Activated CD8-positive, alpha-beta T cell treated with anti-CD3 and anti-CD28 coated beads for 36 hours (primary cell): ENCODE results near the gene ZNF860. TPM values are rescaled to one million over a fixed set of nuclear protein-coding genes. Genes with fewer than 3 reads are reported as not detected.

ENCODE experiments used
- ATAC-seq: fragments of 200-7000 bp; cut with Tn5 transposase; one replicate; pipeline ENCODE4 v1.10.0; 2021; ENCODE audit warnings: mild to moderate bottlenecking, moderate library complexity
- CTCF ChIA-PET: fragments of 350-600 bp; sonication (Branson Sonifier 250); formaldehyde crosslinking; loops from one replicate; lab custom pipeline; 2021; ENCODE audit warnings: antibody characterized with exemption; lab: Charles Lee
- POLR2A ChIA-PET: fragments of 350-600 bp; sonication (Branson Sonifier 250); formaldehyde crosslinking; loops from one replicate; lab custom pipeline; 2021; ENCODE audit warnings: antibody characterized with exemption; lab: Charles Lee
- DNase-seq: peaks from one replicate; pipeline ENCODE4 v3.0.0-alpha.2; 2020
- H3K27ac Mint-ChIP-seq: one replicate; pipeline ENCODE4 v1.8.0; 2021; ENCODE audit warnings: mild to moderate bottlenecking, mixed read lengths
- H3K27me3 Mint-ChIP-seq: one replicate; pipeline ENCODE4 v1.8.0; 2021; ENCODE audit warnings: mixed read lengths
- H3K36me3 Mint-ChIP-seq: one replicate; pipeline ENCODE4 v1.8.0; 2021; ENCODE audit warnings: low read depth, mixed read lengths
- H3K4me1 Mint-ChIP-seq: one replicate; pipeline ENCODE4 v1.8.0; 2021; ENCODE audit warnings: low read depth, mixed read lengths
- H3K4me3 Mint-ChIP-seq: one replicate; pipeline ENCODE4 v1.8.0; 2021; ENCODE audit warnings: mild to moderate bottlenecking, moderate library complexity, mixed read lengths
- H3K9me3 Mint-ChIP-seq: one replicate; pipeline ENCODE4 v1.8.0; 2021; ENCODE audit warnings: mixed read lengths
- intact Hi-C: fragments of 100-400 bp; cut with micrococcal nuclease; formaldehyde crosslinking; loops from one replicate; pipeline ENCODE4 v1.10.0; 2022
- total RNA-seq, 2 experiments: library from RNA; stranded (reverse); gene quantifications; one replicate each; pipeline ENCODE4 v1.2.3, GENCODE V29; 2021
- TF ChIP-seq, protein P1 (sequence below): fragments of 200-600 bp; IDR thresholded peaks from one replicate; pipeline ENCODE4 v1.8.0; 2022; ENCODE audit warnings: antibody characterized with exemption, mild to moderate bottlenecking

The ZNF860 gene
- total RNA-seq, 2 experiments from 2014 or later = not detected

DNA sequence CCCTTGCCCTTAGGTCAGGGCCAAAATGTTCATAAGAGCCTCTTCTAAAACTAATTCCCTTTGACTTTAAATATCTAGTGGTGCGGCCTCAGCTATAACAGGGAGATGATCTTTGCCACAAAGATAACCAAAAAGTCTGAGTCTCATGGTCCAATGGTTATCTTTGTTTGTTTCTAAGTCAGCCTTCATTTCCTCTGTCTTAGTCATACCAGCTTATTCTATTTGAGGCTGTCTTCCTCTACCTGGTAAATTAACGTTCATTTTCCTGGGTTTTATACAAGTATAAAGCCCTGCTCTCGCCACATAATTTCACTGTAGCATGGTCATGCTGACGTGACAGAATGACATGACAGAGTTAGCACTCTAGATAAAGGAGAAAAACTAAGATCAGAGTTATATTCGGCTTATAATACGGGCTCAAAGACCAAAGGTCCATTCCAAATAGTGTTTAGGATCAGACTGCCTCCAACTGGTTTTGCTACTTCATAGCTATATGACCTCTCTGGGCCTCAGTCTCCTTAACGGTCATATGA, 18.4 kb downstream of the ZNF860 start:
- TF ChIP-seq, protein P1, sequence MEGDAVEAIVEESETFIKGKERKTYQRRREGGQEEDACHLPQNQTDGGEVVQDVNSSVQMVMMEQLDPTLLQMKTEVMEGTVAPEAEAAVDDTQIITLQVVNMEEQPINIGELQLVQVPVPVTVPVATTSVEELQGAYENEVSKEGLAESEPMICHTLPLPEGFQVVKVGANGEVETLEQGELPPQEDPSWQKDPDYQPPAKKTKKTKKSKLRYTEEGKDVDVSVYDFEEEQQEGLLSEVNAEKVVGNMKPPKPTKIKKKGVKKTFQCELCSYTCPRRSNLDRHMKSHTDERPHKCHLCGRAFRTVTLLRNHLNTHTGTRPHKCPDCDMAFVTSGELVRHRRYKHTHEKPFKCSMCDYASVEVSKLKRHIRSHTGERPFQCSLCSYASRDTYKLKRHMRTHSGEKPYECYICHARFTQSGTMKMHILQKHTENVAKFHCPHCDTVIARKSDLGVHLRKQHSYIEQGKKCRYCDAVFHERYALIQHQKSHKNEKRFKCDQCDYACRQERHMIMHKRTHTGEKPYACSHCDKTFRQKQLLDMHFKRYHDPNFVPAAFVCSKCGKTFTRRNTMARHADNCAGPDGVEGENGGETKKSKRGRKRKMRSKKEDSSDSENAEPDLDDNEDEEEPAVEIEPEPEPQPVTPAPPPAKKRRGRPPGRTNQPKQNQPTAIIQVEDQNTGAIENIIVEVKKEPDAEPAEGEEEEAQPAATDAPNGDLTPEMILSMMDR = no peak
- Mint-ChIP-seq H3K9me3 (peaks cover under 1% of the 10 kb centered on the region), H3K27me3 (peaks cover 19% of the 10 kb centered on the region), H3K27ac (no peak overlapping the region), H3K4me1 (peaks cover 8% of the 10 kb centered on the region), H3K36me3 (no peaks in the 10 kb centered on the region), H3K4me3 (no peak overlapping the region)
- ChIA-PET POLR2A (no interaction called here), CTCF (interaction anchor here (1.1 to 1.8 kb wide), 3 partner anchors 19 to 34 kb away, joined by 3 to 7 read pairs (median 4); no protein-coding TSS in a partner anchor)
- intact Hi-C loops = no loop called here
- no peak for DNase-seq
- no peak for ATAC-seq

DNA sequence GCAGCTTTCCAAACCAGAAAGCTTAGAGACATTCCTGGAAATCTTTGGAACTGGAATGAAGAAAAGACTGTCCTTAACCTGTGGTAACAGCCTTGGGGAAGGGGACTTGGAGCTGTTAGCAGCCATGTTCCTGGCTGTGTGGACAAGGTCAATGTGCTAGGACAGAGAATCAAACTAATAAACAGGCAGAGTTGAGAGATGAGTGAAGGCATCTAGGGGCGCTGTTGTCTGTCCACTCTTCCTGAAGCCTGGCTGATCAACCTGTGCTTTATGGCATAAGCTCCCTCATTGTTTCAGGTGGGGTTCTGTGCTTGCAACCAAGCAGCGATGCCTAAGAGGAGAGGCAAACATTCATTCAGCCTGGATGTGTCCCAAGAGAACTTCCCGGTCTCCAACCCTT, 19.3 kb downstream of the ZNF860 start:
- ATAC-seq = no peak
- no peak overlapping the region for H3K4me3 Mint-ChIP-seq
- peaks cover 7% of the 10 kb centered on the region for H3K4me1 Mint-ChIP-seq
- no peak overlapping the region for H3K27ac Mint-ChIP-seq
- POLR2A ChIA-PET = interaction anchor here (0.7 kb wide), 1 partner anchor 154 kb away, joined by 3 read pairs; no protein-coding TSS in a partner anchor
- CTCF ChIA-PET = interaction anchor here (1.3 kb wide), 1 partner anchor 19 kb away, joined by 7 read pairs; no protein-coding TSS in a partner anchor
- TF ChIP-seq, protein P1 = no peak
- H3K36me3 Mint-ChIP-seq = no peaks in the 10 kb centered on the region
- no peak for DNase-seq
- no peaks in the 10 kb centered on the region for H3K9me3 Mint-ChIP-seq
- intact Hi-C loops = no loop called here
- H3K27me3 Mint-ChIP-seq = peaks cover 19% of the 10 kb centered on the region

DNA sequence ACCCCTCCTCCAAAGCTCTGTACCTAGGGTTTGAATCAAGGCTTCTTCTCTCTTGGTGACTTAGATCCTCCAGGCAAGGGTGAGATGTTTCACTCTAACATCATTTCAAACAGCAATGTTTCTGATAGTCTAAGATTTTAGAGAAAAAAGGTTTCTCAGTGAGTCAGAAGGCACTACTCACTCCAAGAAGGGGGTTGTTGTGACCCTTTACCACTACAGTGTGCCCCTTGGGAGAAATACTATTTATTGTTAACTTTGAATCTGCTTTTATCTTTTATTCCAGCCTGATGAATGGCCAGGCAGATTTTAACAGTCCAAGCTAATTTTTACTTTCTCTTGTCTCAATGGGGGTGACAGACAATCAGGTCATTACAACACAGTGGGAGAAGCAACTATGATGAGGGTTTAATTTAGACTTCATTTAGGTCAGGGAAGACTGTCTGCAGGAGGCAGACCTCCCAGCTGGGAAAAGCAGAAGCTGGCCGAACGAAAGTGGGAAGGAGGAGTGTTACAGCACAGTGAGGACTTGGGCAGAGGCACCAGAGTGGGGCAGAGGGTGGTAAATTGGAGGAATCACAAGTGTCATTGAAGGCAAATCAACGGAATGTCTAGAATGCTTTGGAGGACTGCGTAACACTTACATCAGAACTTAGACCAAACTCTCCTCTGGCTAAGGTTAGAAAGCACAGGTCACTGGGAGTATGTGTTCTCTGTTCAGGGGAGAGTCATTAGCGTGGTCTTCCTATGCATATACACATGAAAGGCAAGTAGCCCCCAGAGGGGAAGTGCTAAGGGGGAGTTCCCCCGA, 21.2 kb downstream of the ZNF860 start:
- CTCF ChIA-PET = interaction anchor here (0.8 kb wide), 1 partner anchor 47 kb away, joined by 3 read pairs; no protein-coding TSS in a partner anchor
- intact Hi-C loops = no loop called here
- no peak overlapping the region for H3K4me3 Mint-ChIP-seq
- H3K36me3 Mint-ChIP-seq = no peaks in the 10 kb centered on the region
- H3K4me1 Mint-ChIP-seq = peaks cover 3% of the 10 kb centered on the region
- no peak for DNase-seq
- H3K27me3 Mint-ChIP-seq = peaks cover 23% of the 10 kb centered on the region
- POLR2A ChIA-PET = no interaction called here
- no peak overlapping the region for H3K27ac Mint-ChIP-seq
- no peaks in the 10 kb centered on the region for H3K9me3 Mint-ChIP-seq
- TF ChIP-seq, protein P1 = no peak
- no peak for ATAC-seq

DNA sequence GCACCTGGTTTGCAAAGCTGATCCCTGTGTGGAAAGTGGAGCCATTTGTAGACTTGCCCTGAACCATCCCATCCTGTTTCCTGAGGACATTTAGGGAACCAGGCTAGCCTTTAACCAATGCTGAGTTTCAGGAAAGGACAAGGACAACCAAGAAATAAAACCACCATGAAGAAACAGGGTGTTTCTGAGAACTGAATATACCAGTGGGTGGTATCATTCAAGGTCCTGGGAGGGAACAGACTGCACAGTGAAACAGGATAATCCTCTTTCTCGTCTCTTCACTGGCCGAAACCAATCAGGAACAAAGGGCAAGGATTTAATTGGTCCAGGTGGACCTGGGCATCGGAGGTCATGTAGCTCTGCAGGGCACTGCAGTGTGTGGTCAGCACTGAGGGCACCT, 21.8 kb downstream of the ZNF860 start:
- Mint-ChIP-seq H3K4me1 (peaks cover 3% of the 10 kb centered on the region), H3K27ac (no peak overlapping the region), H3K36me3 (no peaks in the 10 kb centered on the region), H3K4me3 (no peak overlapping the region), H3K9me3 (no peaks in the 10 kb centered on the region), H3K27me3 (peaks cover 23% of the 10 kb centered on the region)
- intact Hi-C loops = no loop called here
- no peak for DNase-seq
- CTCF ChIA-PET = no interaction called here
- TF ChIP-seq, protein P1 = no peak
- POLR2A ChIA-PET = no interaction called here
- no peak for ATAC-seq
